ENCODE results near the gene GADD45G.

GRCh38 chr9:89632736-89633135 is 27.9 kb downstream of the GADD45G start:
- TF ChIP-seq CTCF (conservative IDR thresholded peaks at IDR 0.05; ENCODE audit: low read length), result no peak
- no peak for TF ChIP-seq EZH2phosphoT487 (IDR thresholded peaks at IDR 0.05; ENCODE audit: borderline replicate concordance, low read depth, low read length)

All from OCI-LY7 (cell line).